GM12878 (cell line): Measurements from ENCODE around the gene NPPB. TPM values are rescaled to one million over a fixed set of nuclear protein-coding genes. Genes with fewer than 3 reads are reported as not detected.

Source experiments
- ATAC-seq: fragments of 200-7000 bp; cut with Tn5 transposase; 3 replicates; pipeline ENCODE4 v1.9.1; 2020; ENCODE audit warnings: mild to moderate bottlenecking, moderate library complexity
- BruUV-seq: library from RNA; stranded (reverse); fragments of 400-500 nt; replicated peaks from 2 replicates; lab custom pipeline; 2021; lab: Mats Ljungman, UMichigan
- CTCF ChIA-PET: fragments of 300-600 bp; sonication (Branson Sonifier 250); formaldehyde crosslinking; extraction: SDS; loops from one replicate; lab custom pipeline; 2021; ENCODE audit warnings: inconsistent platforms; lab: Yijun Ruan, JAX
- POLR2A ChIA-PET: fragments of 350-600 bp; formaldehyde crosslinking; extraction: SDS; loops from one replicate; lab custom pipeline; 2021; ENCODE audit warnings: inconsistent platforms; lab: Charles Lee
- RAD21 ChIA-PET: fragments of 300-600 bp; sonication (Branson Sonifier 250); formaldehyde crosslinking; loops from one replicate; lab custom pipeline; 2023; ENCODE audit warnings: antibody characterized with exemption; ENCODE audit not compliant: unreplicated experiment; lab: Charles Lee
- SMC1A ChIA-PET: fragments of 300-600 bp; sonication (Branson Sonifier 250); formaldehyde crosslinking; loops from one replicate; lab custom pipeline; 2023; ENCODE audit not compliant: unreplicated experiment, uncharacterized antibody; lab: Charles Lee
- DNase-seq: peaks from one replicate; pipeline ENCODE4 v3.0.0-alpha.2; 2011; ENCODE audit warnings: low read depth, low spot score
- FAIRE-seq: peaks from 3 replicates; lab custom pipeline; 2011; peaks lifted over from hg19 to GRCh38; lab: Jason Lieb, UNC
- H2AFZ ChIP-seq: 2 replicates; pipeline ENCODE4 v1.6.0; 2011; ENCODE audit warnings: low read depth, low read length, control low read depth; ENCODE audit not compliant: control insufficient read depth
- H3K27ac ChIP-seq: 2 replicates; pipeline ENCODE4 v1.5.1; 2011; ENCODE audit warnings: control low read depth; ENCODE audit not compliant: control insufficient read depth, insufficient read depth
- H3K27me3 ChIP-seq, 2 experiments: replicated peaks in 1 of 2; 2 replicates each; pipeline versions ENCODE4 v1.6.0 to v1.6.1; 2011; ENCODE audit warnings: low read length in 1 of 2; ENCODE audit not compliant: control insufficient read depth in 2 of 2, insufficient read depth in 2 of 2
- H3K36me3 ChIP-seq, 2 experiments: 2 replicates each; pipeline ENCODE4 v1.5.1; 2011; ENCODE audit warnings: low read length in 1 of 2; ENCODE audit not compliant: control insufficient read depth in 2 of 2, insufficient read depth in 2 of 2
- H3K4me1 ChIP-seq: 2 replicates; pipeline ENCODE4 v1.6.1; 2011; ENCODE audit warnings: mild to moderate bottlenecking, low read length, moderate library complexity, mixed read lengths; ENCODE audit not compliant: control insufficient read depth, insufficient read depth
- H3K4me2 ChIP-seq: 2 replicates; pipeline ENCODE4 v1.6.0; 2011; ENCODE audit warnings: control low read depth; ENCODE audit not compliant: control insufficient read depth, insufficient read depth
- H3K4me3 ChIP-seq: fragments of 200-600 bp; sonication (generic); 2 replicates; pipeline ENCODE4 v1.5.1; 2016
- H3K79me2 ChIP-seq: 2 replicates; pipeline ENCODE4 v1.6.0; 2011; ENCODE audit warnings: low read length; ENCODE audit not compliant: control insufficient read depth, insufficient read depth
- H3K9ac ChIP-seq: 2 replicates; pipeline ENCODE4 v1.8.0; 2011; ENCODE audit warnings: low read length, control low read depth, mixed read lengths; ENCODE audit not compliant: control insufficient read depth, insufficient read depth
- H3K9me3 ChIP-seq: replicated peaks from 3 replicates; pipeline ENCODE4 v1.5.1; 2011; ENCODE audit warnings: mild to moderate bottlenecking, low read length; ENCODE audit not compliant: control insufficient read depth, insufficient read depth
- H4K20me1 ChIP-seq: 2 replicates; pipeline ENCODE4 v1.6.0; 2011; ENCODE audit not compliant: control insufficient read depth, insufficient read depth
- CBX5 ChIP-seq: sonication (generic); IDR thresholded peaks from 2 replicates; pipeline ENCODE4 v1.6.1; 2016; ENCODE audit warnings: low read depth, moderate library complexity, mild to moderate bottlenecking, inconsistent platforms
- FOXK2 ChIP-seq: fragments of 450-650 bp; IDR thresholded peaks from 2 replicates; pipeline ENCODE4 v1.6.1; 2017; ENCODE audit warnings: mild to moderate bottlenecking, moderate library complexity
- MAX ChIP-seq: IDR thresholded peaks from 2 replicates; pipeline ENCODE4 v1.6.1; 2012; ENCODE audit warnings: low read depth, low read length, improper control_type of control experiment
- NR2C2 ChIP-seq: IDR thresholded peaks from 2 replicates; pipeline ENCODE4 v1.6.1; 2011; ENCODE audit warnings: borderline replicate concordance, low read depth; ENCODE audit not compliant: control insufficient read depth, insufficient read length
- RUNX3 ChIP-seq: IDR thresholded peaks from 2 replicates; pipeline ENCODE4 v1.6.1; 2012; ENCODE audit warnings: low read length, inconsistent platforms
- SIX5 ChIP-seq: IDR thresholded peaks from 2 replicates; pipeline ENCODE4 v1.6.1; 2011; ENCODE audit warnings: mild to moderate bottlenecking, low read depth, low read length, moderate library complexity; ENCODE audit not compliant: severe bottlenecking
- SPI1 ChIP-seq: IDR thresholded peaks from 2 replicates; pipeline ENCODE4 v1.6.1; 2011; ENCODE audit warnings: low read depth, mild to moderate bottlenecking, low read length, moderate library complexity, borderline replicate concordance; ENCODE audit not compliant: insufficient read depth
- WRNIP1 ChIP-seq: IDR thresholded peaks from 2 replicates; pipeline ENCODE4 v1.6.1; 2011; ENCODE audit warnings: low read depth, low read length, improper control_type of control experiment, borderline replicate concordance
- ZNF207 ChIP-seq: fragments of 450-650 bp; IDR thresholded peaks from 2 replicates; pipeline ENCODE4 v1.6.1; 2014; ENCODE audit warnings: antibody characterized with exemption, mild to moderate bottlenecking, borderline replicate concordance
- WGBS: methylation state at CpG from one replicate; pipeline ENCODE4 v1.1.6; 2016; ENCODE audit warnings: low lambda C conversion rate; ENCODE audit not compliant: insufficient replicate concordance, insufficient coverage; ENCODE audit errors: missing lambda C conversion rate; 5-methylcytosine and 5-hydroxymethylcytosine counted together
- in situ Hi-C: fragments of 300-500 bp; cut with MboI; formaldehyde crosslinking; loops from 9 replicates; pipeline ENCODE4 v1.14.3; 2018; ENCODE audit warnings: mixed read lengths
- intact Hi-C: fragments of 100-400 bp; cut with micrococcal nuclease; formaldehyde crosslinking; loops from one replicate; pipeline ENCODE4 v1.14.2; 2022; ENCODE audit not compliant: unreplicated experiment
- polyA plus RNA-seq, 11 experiments: library from polyadenylated mRNA; depleted of rRNA in 4 of 11; unstranded in 6 of 11; stranded (reverse) in 5 of 11; fragments of >200 nt; fragmentation: Nextera tagmentation in 4 of 11; fragmentation: Illumina TruSeq in 1 of 11; extraction: Ambion mirVana in 4 of 11; extraction: Trizol in 1 of 11; gene quantifications; 1 replicate in 1 of 11; 2 replicates in 10 of 11; pipeline versions ENCODE4 v1.2.1 to v1.2.3, GENCODE V29; 2011 to 2016; ENCODE audit warnings: inconsistent platforms in 2 of 11, missing spikeins in 2 of 11, low read depth in 1 of 11
- total RNA-seq, 4 experiments: library from RNA; depleted of rRNA in 3 of 4; stranded (reverse); fragments of >200 nt in 3 of 4; fragmentation: Illumina TruSeq in 1 of 4; extraction: Trizol in 1 of 4; gene quantifications; 2 replicates each; pipeline versions ENCODE4 v1.2.1 to v1.2.3, GENCODE V29; 2013 to 2021
- TF ChIP-seq, protein P1 (sequence below): IDR thresholded peaks from 2 replicates; pipeline ENCODE4 v1.6.1; 2011; ENCODE audit warnings: borderline replicate concordance, low read depth, mild to moderate bottlenecking, moderate library complexity, low read length; ENCODE audit not compliant: insufficient read depth, poor library complexity, severe bottlenecking

Gene NPPB
- total and polyA plus RNA-seq, 10 of the 15 experiments (the other 5 are each of a cell fraction or from before 2014, with no cell fraction given), result not detected

GRCh38 chr1:11857164-11857851 lies 1.4 kb downstream of the NPPB start:
- no TSS peak for BruUV-seq
- Histone ChIP-seq H3K27me3 (peaks cover 5 to 12% of the 10 kb centered on the region in 2 experiments; a peak in 3 of 4 replicates), H3K4me2 (no peak overlapping the region), H2AFZ (no peak overlapping the region), H3K79me2 (no peaks in the 10 kb centered on the region), H4K20me1 (no peaks in the 10 kb centered on the region), H3K9me3 (no peaks in the 10 kb centered on the region), H3K9ac (no peak overlapping the region), H3K4me3 (no peak overlapping the region), H3K27ac (no peak overlapping the region), H3K4me1 (no peaks in the 10 kb centered on the region), H3K36me3 (no peaks in the 10 kb centered on the region)
- TF ChIP-seq, protein P1, sequence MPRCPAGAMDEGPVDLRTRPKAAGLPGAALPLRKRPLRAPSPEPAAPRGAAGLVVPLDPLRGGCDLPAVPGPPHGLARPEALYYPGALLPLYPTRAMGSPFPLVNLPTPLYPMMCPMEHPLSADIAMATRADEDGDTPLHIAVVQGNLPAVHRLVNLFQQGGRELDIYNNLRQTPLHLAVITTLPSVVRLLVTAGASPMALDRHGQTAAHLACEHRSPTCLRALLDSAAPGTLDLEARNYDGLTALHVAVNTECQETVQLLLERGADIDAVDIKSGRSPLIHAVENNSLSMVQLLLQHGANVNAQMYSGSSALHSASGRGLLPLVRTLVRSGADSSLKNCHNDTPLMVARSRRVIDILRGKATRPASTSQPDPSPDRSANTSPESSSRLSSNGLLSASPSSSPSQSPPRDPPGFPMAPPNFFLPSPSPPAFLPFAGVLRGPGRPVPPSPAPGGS, result no peak
- TF ChIP-seq MAX (no peak), FOXK2 (no peak), WRNIP1 (no peak), SPI1 (0 out of 2 replicates have a peak, but pooled peaks have one; percentile 17), SIX5 (no peak), CBX5 (no peak), ZNF207 (no peak), RUNX3 (0 out of 2 replicates have a peak, but pooled peaks have one; percentile 14), NR2C2 (no peak)
- ChIA-PET CTCF (interaction anchor here (0.5 kb wide), 1 partner anchor 136 kb away, joined by 3 read pairs; no protein-coding TSS in a partner anchor), POLR2A (no interaction called here), SMC1A (no interaction called here), RAD21 (interaction anchor here (0.5 kb wide), 1 partner anchor 54 kb away, joined by 3 read pairs; no protein-coding TSS in a partner anchor)
- ATAC-seq, result no peak; the same call in 2 of the 3 replicates
- WGBS, result 4% methylated on average over 10 of the region's 10 CpGs
- in situ Hi-C loops (no loop called here), intact Hi-C loops (no loop called here)
- no peak for DNase-seq
- FAIRE-seq, result no peak
